ELR (cell line): ENCODE results near the gene TGFBI.

ENCODE experiments used
- DNase-seq: peaks from one replicate; pipeline ENCODE4 v3.0.0-alpha.2; 2015; ENCODE audit warnings: low read depth

Gene TGFBI

GRCh38 chr5:136025900-136026299, 2.9 kb upstream of the TGFBI start:
- DNase-seq, result no peak

DNA sequence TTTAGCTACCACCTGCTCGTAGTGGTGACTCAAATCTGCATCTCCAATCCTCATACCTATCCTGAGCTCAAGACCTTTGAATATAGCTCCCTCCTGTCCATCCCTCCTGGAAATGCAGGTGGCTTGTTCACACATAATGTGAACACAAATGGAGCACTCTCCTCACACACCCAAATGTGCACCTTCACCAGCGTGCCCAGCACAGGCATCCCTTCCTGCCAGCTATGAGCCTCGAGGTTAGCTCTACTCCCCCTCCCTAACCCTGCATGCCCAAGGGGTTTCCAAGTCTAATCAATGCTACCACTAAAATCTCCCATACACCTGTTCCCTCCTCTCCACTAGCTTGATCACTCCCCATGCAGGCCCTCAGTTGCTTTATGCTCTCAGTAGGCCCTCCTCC, 2.2 kb upstream of the TGFBI start:
- DNase-seq, result no peak

DNA sequence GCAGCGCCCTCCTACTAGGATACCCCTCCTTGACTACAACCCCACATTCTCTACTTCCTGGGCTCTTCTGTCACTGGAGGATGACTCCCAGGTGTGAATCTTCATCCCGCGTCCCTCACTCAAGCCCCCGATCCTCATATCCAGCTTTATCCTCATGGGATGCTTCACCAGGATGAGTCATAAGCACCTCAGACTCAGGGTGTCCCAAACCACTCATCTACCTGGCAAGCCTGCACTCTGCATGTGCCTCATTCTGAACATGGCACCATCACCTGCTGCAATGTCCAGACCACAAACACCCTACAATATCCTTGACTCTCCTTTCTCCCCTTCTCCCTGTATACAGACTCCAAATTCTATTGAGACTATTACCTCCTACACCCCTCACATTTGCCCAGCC, 1.5 kb upstream of the TGFBI start:
- no peak for DNase-seq

GRCh38 chr5:136028090-136028489, 698 bp upstream of the TGFBI start:
- no peak for DNase-seq

- no peak for DNase-seq
These were observed 1.5 kb downstream of the TGFBI start for GRCh38 chr5:136030252-136030651.

DNA sequence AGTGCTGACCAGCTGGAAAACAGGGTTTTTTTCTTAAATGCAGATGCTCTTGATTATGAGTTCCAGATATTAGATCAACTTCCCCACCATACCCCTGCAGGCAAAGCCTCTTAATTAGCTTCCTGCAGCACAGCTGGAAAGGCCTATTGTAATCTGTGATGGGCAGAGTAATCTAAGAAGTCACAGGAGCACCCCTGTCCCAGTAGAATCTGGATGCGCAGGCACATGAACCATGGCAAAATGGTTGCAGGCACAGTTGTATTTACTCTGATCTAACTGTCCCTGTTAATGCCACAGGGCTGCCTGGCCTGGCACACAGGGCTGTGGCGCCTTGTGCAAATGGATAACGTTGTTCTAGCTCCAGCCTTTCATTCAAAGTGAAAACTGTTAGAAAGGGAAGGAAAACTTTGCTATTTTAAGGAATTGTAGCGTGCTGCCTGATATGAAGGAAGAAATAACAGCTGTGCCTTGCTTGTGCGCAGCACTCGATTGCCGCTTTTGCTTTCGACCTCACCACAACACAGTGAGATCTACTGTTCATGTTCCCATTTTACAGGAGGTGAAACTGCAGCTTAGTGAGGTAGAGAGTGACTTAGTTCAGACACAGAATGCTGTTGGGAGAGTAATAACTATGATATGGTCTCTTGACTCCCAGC, 2.3 kb downstream of the TGFBI start:
- no peak for DNase-seq

- no peak for DNase-seq
These were observed 2.9 kb downstream of the TGFBI start for GRCh38 chr5:136031711-136032110.

- DNase-seq, result peak; percentile 88
These were observed 3.8 kb downstream of the TGFBI start for GRCh38 chr5:136032564-136032963.

GRCh38 chr5:136033234-136033633, 4.4 kb downstream of the TGFBI start:
- DNase-seq, result no peak

- DNase-seq, result no peak
These were observed 5.1 kb downstream of the TGFBI start for GRCh38 chr5:136033848-136034247.

GRCh38 chr5:136034492-136034891, 5.7 kb downstream of the TGFBI start:
- no peak for DNase-seq

DNA sequence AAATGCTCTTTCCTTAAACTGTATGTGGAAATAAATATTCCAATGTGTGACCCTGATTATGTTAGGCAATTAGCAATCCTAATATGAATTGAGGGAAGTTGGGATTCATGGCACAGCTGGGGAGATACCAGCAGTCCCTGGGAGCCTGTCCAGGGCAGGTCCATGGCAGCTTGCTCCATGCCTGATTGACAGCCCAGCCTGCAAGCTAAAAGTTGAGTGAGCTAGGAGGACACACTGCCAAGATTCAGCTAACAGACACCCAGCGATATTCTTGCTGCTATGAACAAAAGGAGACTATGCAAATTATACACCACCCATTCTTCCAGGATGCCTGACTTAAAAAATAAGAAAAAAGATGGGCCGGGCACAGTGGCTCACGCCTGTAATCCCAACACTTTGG, 6.2 kb downstream of the TGFBI start:
- DNase-seq, result no peak

- no peak for DNase-seq
These were observed 7.0 kb downstream of the TGFBI start for GRCh38 chr5:136035837-136036236.

GRCh38 chr5:136036293-136036911, 7.6 kb downstream of the TGFBI start:
- no peak for DNase-seq

DNA sequence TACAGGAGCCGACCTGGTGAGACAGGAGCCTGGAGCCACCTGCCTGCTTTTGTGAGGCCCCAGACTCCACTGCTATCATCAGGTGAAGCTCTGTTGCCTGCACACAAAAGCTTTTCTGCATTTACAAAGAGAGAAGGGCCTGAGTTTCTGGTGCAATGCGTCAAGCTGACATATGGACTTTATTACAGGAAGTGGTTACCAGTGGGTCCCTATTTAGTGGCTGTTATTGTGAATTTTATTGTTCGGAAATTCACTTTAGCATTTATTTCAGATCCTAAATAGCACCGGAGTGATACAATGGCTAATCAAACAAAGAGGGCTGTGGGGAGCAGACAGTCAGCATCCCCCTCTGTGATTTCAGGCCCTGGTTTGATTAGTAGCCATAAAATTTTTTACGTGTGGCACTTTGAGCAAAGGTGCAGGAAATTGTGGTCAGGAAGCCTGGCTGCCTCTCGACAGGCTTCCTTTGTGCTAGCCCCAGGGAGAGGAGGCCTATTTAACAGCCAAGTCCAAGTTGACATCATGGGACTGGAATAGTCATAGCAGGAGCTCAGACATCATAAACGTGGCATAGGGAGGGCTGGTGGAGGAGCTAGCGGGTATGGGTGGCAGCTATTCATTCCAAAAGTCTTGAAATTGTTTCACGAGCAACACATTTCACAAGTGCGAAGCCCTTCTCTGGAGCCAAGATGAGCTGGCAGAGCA, 8.4 kb downstream of the TGFBI start:
- DNase-seq, result peak; percentile 93

DNA sequence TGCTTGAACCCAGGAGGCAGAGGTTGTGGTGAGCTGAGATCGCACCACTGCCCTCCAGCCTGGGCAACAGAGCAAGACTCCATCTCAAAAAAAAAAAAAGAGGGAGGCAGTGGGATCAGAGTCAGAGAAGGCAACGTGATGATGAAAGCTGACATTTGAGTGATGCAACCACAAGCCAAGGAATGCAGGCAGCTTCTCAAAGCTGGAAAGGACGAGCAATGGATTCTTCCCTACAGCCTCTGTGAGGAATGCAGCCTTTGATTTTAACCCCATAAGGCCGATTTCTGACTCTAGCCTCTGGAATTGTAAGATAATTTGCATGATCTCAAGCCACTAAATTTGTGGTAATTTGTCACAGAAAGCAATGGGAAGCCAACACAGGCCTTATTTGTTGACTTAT, 9.8 kb downstream of the TGFBI start:
- peak; percentile 47 for DNase-seq

DNA sequence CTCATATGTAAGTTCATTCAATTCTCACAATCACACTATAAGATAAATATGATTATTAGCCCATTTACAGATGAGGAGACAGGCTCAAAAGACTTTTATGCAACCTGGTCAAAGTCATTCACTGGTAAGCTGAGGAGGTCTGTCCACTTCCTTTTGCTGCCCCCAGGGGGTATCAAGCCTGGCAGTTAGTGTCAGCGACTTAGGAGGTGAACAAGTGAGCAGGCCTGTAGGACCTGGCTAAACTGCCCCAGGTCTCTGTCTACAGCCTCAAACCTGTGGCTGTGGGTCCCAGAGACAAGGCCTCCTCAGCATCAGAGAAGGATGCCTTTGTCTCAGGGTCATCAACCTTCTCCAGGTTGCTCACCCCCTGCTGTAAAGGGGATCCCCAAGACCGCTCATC, 10.4 kb downstream of the TGFBI start:
- no peak for DNase-seq

DNA sequence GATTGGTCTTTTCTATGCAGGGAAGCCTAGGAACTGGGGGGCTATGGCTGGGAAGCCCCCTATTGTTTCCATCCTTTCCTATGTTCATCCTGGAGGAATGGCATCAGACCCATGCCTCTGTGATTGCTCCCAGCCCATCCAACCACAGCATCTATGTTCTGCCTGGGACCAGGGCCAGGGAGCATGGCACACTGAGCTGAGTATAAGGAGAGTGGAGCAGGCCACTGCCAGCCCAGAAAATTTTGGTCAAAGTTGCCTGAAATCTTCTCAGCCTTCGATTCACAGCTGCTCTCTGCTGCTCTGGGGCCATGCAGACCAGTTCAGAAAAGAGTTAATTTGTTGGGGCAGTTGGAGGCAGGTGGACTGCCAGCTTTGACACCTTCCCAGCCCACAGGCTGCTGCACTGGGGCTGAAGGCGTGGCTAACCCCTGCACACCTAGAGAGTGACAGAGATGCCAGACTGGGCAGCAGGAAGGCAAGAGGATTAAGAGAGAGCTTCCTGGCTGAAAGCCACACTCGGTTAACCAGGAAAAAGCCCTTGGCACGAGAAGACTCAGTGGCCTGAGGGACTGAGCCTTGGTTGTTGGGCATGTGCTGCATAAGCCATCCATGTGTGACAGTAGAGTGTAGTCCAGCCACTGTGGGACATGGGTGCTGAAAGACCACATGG, 12.1 kb downstream of the TGFBI start:
- no peak for DNase-seq

GRCh38 chr5:136042156-136042555, 13.4 kb downstream of the TGFBI start:
- no peak for DNase-seq

DNA sequence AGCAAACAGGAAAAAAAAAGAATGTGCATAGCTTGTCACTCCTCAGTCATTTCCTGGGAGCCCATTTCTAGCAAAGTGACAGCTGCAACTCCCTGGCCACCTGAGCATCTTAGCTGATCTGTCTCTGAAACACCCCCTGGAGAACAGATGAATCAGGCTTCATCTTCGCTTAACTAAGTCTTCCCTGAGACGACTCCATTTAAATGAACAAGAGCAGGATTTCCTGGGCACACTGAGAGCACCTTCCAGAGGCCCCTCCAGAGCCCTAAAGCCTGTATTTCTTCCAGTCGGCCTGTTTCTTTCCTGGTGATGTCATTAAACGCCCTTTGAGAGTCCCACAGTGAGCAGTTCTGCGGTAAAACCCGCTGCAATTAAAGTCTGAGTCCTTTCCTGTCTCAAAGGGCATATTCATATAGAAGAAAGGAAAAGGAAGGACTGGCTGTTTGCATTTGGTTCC, 13.9 kb downstream of the TGFBI start:
- DNase-seq, result peak; percentile 43

- DNase-seq, result no peak
These were observed 14.8 kb downstream of the TGFBI start for GRCh38 chr5:136043551-136043950.

GRCh38 chr5:136043968-136044610, 15.3 kb downstream of the TGFBI start:
- DNase-seq, result no peak
